Osteoblast (primary cell): ENCODE measurements around the gene PTPRN2. TPM values are rescaled to one million over a fixed set of nuclear protein-coding genes. Genes with fewer than 3 reads are reported as not detected.

ENCODE experiments used
- DNase-seq: peaks from one replicate; pipeline ENCODE4 v3.0.0; 2011; ENCODE audit warnings: low spot score, mixed read lengths; ENCODE audit not compliant: insufficient read length; ENCODE audit errors: missing footprints
- H2AFZ ChIP-seq: 2 replicates; pipeline ENCODE4 v1.6.0; 2011; ENCODE audit warnings: mild to moderate bottlenecking, low read length
- H3K27ac ChIP-seq: 2 replicates; pipeline ENCODE4 v1.5.1; 2011; ENCODE audit warnings: mild to moderate bottlenecking, low read depth, low read length, moderate library complexity
- H3K27me3 ChIP-seq: 2 replicates; pipeline ENCODE4 v1.6.0; 2012; ENCODE audit warnings: mild to moderate bottlenecking, control low read depth, inconsistent platforms, low read length, moderate library complexity; ENCODE audit not compliant: insufficient read depth
- H3K36me3 ChIP-seq: 2 replicates; pipeline ENCODE4 v1.5.1; 2011; ENCODE audit warnings: mild to moderate bottlenecking, low read length, control low read depth, moderate library complexity; ENCODE audit not compliant: insufficient read depth
- H3K4me1 ChIP-seq: 2 replicates; pipeline ENCODE4 v1.5.1; 2011; ENCODE audit warnings: mild to moderate bottlenecking, low read length, control low read depth, moderate library complexity; ENCODE audit not compliant: insufficient read depth
- H3K4me2 ChIP-seq: 2 replicates; pipeline ENCODE4 v1.6.0; 2011; ENCODE audit warnings: mild to moderate bottlenecking, low read length; ENCODE audit not compliant: insufficient read depth
- H3K4me3 ChIP-seq: fragments of 200-600 bp; sonication (generic); 3 replicates; pipeline ENCODE4 v1.5.1; 2012; ENCODE audit warnings: mild to moderate bottlenecking, low read length, inconsistent platforms; ENCODE audit not compliant: insufficient read depth
- H3K79me2 ChIP-seq: 2 replicates; pipeline ENCODE4 v1.6.0; 2012; ENCODE audit warnings: mild to moderate bottlenecking, low read length, control low read depth, inconsistent platforms; ENCODE audit not compliant: insufficient read depth
- H3K9me3 ChIP-seq: 2 replicates; pipeline ENCODE4 v1.5.1; 2011; ENCODE audit warnings: low read depth, low read length, control low read depth
- H4K20me1 ChIP-seq: 2 replicates; pipeline ENCODE4 v1.6.0; 2012; ENCODE audit warnings: mild to moderate bottlenecking, low read length, control low read depth; ENCODE audit not compliant: insufficient read depth
- CTCF ChIP-seq: IDR thresholded peaks from 2 replicates; pipeline ENCODE4 v1.5.1; 2011; ENCODE audit warnings: mild to moderate bottlenecking, low read depth, low read length, moderate library complexity; ENCODE audit errors: extremely low read depth
- total RNA-seq: library from RNA; depleted of rRNA; stranded (reverse); fragments of >200 nt; gene quantifications from 2 replicates; pipeline ENCODE4 v1.2.3, GENCODE V29; 2012

The PTPRN2 gene
- total RNA-seq, 1 donor = 0.36 TPM

- DNase-seq = peak; percentile 21
- Histone ChIP-seq H3K79me2 (no peaks in the 10 kb centered on the region), H3K36me3 (no peaks in the 10 kb centered on the region), H3K4me2 (no peak overlapping the region), H3K27me3 (no peaks in the 10 kb centered on the region), H4K20me1 (no peaks in the 10 kb centered on the region), H3K4me3 (no peak overlapping the region), H3K4me1 (no peaks in the 10 kb centered on the region), H2AFZ (no peak overlapping the region), H3K9me3 (peaks cover 4% of the 10 kb centered on the region), H3K27ac (no peak overlapping the region)
- no peak for TF ChIP-seq CTCF
Observed at GRCh38 chr7:157900011-157900410, 687.6 kb downstream of the PTPRN2 start.

- no peaks in the 10 kb centered on the region for H3K36me3 ChIP-seq
- no peak overlapping the region for H3K4me2 ChIP-seq
- no peaks in the 10 kb centered on the region for H3K27me3 ChIP-seq
- no peaks in the 10 kb centered on the region for H3K4me1 ChIP-seq
- no peaks in the 10 kb centered on the region for H4K20me1 ChIP-seq
- TF ChIP-seq CTCF = no peak
- H3K79me2 ChIP-seq = no peaks in the 10 kb centered on the region
- DNase-seq = peak; percentile 38
- no peak overlapping the region for H3K4me3 ChIP-seq
- peaks cover 4% of the 10 kb centered on the region for H3K9me3 ChIP-seq
- no peak overlapping the region for H2AFZ ChIP-seq
- H3K27ac ChIP-seq = no peak overlapping the region
Observed at GRCh38 chr7:157898802-157899505, 688.7 kb downstream of the PTPRN2 start.

GRCh38 chr7:157898261-157898660 is 689.4 kb downstream of the PTPRN2 start:
- H2AFZ ChIP-seq = no peak overlapping the region
- H3K79me2 ChIP-seq = no peaks in the 10 kb centered on the region
- DNase-seq = no peak
- H3K4me1 ChIP-seq = no peaks in the 10 kb centered on the region
- H3K27ac ChIP-seq = no peak overlapping the region
- H4K20me1 ChIP-seq = no peaks in the 10 kb centered on the region
- TF ChIP-seq CTCF = no peak
- H3K36me3 ChIP-seq = no peaks in the 10 kb centered on the region
- no peak overlapping the region for H3K4me2 ChIP-seq
- H3K9me3 ChIP-seq = peaks cover 4% of the 10 kb centered on the region
- H3K4me3 ChIP-seq = no peak overlapping the region
- no peaks in the 10 kb centered on the region for H3K27me3 ChIP-seq

- TF ChIP-seq CTCF = no peak
- Histone ChIP-seq H3K4me3 (no peak overlapping the region), H3K9me3 (no peaks in the 10 kb centered on the region)
Observed at GRCh38 chr7:157897681-157898080, 689.9 kb downstream of the PTPRN2 start.

More at GRCh38 chr7:157897681-157898080, 689.9 kb downstream of the PTPRN2 start:
- Histone ChIP-seq H3K27ac (no peak overlapping the region), H3K79me2 (no peaks in the 10 kb centered on the region), H3K4me1 (no peaks in the 10 kb centered on the region), H3K27me3 (no peaks in the 10 kb centered on the region), H4K20me1 (no peaks in the 10 kb centered on the region), H3K36me3 (no peaks in the 10 kb centered on the region), H2AFZ (no peak overlapping the region), H3K4me2 (no peak overlapping the region)
- DNase-seq = peak; percentile 17
